ENCODE measurements around the gene LAIR2.

DNA sequence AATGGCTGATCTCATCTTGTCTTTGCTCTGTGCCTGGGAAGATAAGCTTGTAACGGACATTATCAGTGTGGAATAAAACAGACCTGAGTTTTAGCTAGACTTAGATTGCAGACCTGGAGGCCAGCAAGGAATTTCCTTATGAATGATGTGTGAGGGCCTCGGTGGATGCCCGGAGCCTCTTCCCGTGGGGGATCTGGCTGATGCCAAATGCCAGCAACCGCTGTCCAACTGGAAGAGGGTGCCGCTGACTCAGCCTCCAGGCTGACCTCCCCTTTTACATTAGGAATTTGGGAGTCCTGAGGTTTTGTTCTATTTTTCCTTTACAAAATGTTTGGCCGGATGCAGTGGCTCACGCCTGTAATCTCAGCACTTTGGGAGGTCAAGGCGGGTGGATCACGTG lies 51.4 kb downstream of the LAIR2 start:
- TF ChIP-seq EP300 (IDR thresholded peaks at IDR 0.05; ENCODE audit: borderline replicate concordance) (no peak), RAD21 (IDR thresholded peaks at IDR 0.05; ENCODE audit: low read depth) (no peak), NFIC (IDR thresholded peaks at IDR 0.05) (no peak), CREB1 (IDR thresholded peaks at IDR 0.05; ENCODE audit: low read depth) (no peak), TAF1 (IDR thresholded peaks at IDR 0.05; ENCODE audit: low read depth) (no peak), TEAD4 (IDR thresholded peaks at IDR 0.05) (no peak), FOXM1 (IDR thresholded peaks at IDR 0.05; ENCODE audit: borderline replicate concordance, low read depth) (no peak), YY1 (IDR thresholded peaks at IDR 0.05; ENCODE audit: low read depth) (no peak)
- TF ChIP-seq, protein P1, sequence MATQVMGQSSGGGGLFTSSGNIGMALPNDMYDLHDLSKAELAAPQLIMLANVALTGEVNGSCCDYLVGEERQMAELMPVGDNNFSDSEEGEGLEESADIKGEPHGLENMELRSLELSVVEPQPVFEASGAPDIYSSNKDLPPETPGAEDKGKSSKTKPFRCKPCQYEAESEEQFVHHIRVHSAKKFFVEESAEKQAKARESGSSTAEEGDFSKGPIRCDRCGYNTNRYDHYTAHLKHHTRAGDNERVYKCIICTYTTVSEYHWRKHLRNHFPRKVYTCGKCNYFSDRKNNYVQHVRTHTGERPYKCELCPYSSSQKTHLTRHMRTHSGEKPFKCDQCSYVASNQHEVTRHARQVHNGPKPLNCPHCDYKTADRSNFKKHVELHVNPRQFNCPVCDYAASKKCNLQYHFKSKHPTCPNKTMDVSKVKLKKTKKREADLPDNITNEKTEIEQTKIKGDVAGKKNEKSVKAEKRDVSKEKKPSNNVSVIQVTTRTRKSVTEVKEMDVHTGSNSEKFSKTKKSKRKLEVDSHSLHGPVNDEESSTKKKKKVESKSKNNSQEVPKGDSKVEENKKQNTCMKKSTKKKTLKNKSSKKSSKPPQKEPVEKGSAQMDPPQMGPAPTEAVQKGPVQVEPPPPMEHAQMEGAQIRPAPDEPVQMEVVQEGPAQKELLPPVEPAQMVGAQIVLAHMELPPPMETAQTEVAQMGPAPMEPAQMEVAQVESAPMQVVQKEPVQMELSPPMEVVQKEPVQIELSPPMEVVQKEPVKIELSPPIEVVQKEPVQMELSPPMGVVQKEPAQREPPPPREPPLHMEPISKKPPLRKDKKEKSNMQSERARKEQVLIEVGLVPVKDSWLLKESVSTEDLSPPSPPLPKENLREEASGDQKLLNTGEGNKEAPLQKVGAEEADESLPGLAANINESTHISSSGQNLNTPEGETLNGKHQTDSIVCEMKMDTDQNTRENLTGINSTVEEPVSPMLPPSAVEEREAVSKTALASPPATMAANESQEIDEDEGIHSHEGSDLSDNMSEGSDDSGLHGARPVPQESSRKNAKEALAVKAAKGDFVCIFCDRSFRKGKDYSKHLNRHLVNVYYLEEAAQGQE (IDR thresholded peaks at IDR 0.05; ENCODE audit: low read depth), result no peak
- TF ChIP-seq, protein P2, sequence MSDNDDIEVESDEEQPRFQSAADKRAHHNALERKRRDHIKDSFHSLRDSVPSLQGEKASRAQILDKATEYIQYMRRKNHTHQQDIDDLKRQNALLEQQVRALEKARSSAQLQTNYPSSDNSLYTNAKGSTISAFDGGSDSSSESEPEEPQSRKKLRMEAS (IDR thresholded peaks at IDR 0.05), result no peak
